Mesendoderm (in vitro differentiated cells): ENCODE data around the gene TUNAR.

Experiments
- DNase-seq: peaks from one replicate; pipeline ENCODE4 v3.0.0; 2013
- H2AK5ac ChIP-seq: 2 replicates; pipeline ENCODE4 v1.6.1; 2013; ENCODE audit warnings: low read length, inconsistent platforms
- H2BK120ac ChIP-seq: 2 replicates; pipeline ENCODE4 v1.6.1; 2013; ENCODE audit warnings: low read depth, mild to moderate bottlenecking, low read length, moderate library complexity, mixed read lengths
- H2BK15ac ChIP-seq: replicated peaks from 2 replicates; pipeline ENCODE4 v1.6.1; 2013; ENCODE audit warnings: low read depth, mild to moderate bottlenecking, moderate library complexity
- H2BK5ac ChIP-seq: 2 replicates; pipeline ENCODE4 v1.6.1; 2013; ENCODE audit warnings: low read length, inconsistent platforms
- H3K18ac ChIP-seq: 2 replicates; pipeline ENCODE4 v1.6.1; 2013; ENCODE audit warnings: mild to moderate bottlenecking, low read length, mixed read lengths
- H3K23ac ChIP-seq: one replicate; pipeline ENCODE4 v1.6.1; 2013; ENCODE audit warnings: low read length
- H3K27ac ChIP-seq: 2 replicates; pipeline ENCODE4 v1.5.1; 2013; ENCODE audit warnings: low read depth, mild to moderate bottlenecking, inconsistent platforms, low read length, moderate library complexity
- H3K27me3 ChIP-seq: 2 replicates; pipeline ENCODE4 v1.6.1; 2013; ENCODE audit warnings: low read length, control low read depth, mild to moderate bottlenecking, inconsistent platforms; ENCODE audit not compliant: insufficient read depth, poor library complexity
- H3K36me3 ChIP-seq: 2 replicates; pipeline ENCODE4 v1.6.1; 2013; ENCODE audit warnings: low read length, inconsistent platforms; ENCODE audit not compliant: control insufficient read depth, insufficient read depth
- H3K4ac ChIP-seq: one replicate; pipeline ENCODE4 v1.6.1; 2013; ENCODE audit warnings: low read depth, mild to moderate bottlenecking, low read length, moderate library complexity
- H3K4me1 ChIP-seq: 2 replicates; pipeline ENCODE4 v1.6.1; 2013; ENCODE audit warnings: low read depth, low read length, inconsistent platforms; ENCODE audit not compliant: control insufficient read depth
- H3K4me2 ChIP-seq: 2 replicates; pipeline ENCODE4 v1.6.1; 2013; ENCODE audit warnings: low read length
- H3K4me3 ChIP-seq: 2 replicates; pipeline ENCODE4 v1.5.1; 2013; ENCODE audit warnings: mild to moderate bottlenecking, low read length
- H3K56ac ChIP-seq: one replicate; pipeline ENCODE4 v1.6.1; 2013; ENCODE audit warnings: low read length
- H3K79me1 ChIP-seq: 2 replicates; pipeline ENCODE4 v1.6.1; 2013; ENCODE audit warnings: low read length, inconsistent platforms
- H3K79me2 ChIP-seq: 2 replicates; pipeline ENCODE4 v1.6.1; 2013; ENCODE audit warnings: mild to moderate bottlenecking, low read length; ENCODE audit not compliant: control insufficient read depth, insufficient read depth
- H3K9ac ChIP-seq: 2 replicates; pipeline ENCODE4 v1.6.1; 2013; ENCODE audit warnings: low read length, inconsistent platforms
- H4K5ac ChIP-seq: one replicate; pipeline ENCODE4 v1.6.1; 2013; ENCODE audit warnings: low read length
- H4K8ac ChIP-seq: one replicate; pipeline ENCODE4 v1.6.1; 2013; ENCODE audit warnings: low read depth, mild to moderate bottlenecking, control low read depth, low read length, moderate library complexity
- WGBS: extraction: QIAGEN DNeasy Blood & Tissue Kit; methylation state at CpG from one replicate; pipeline ENCODE4 v1.1.7; 2013; ENCODE audit warnings: low lambda C conversion rate, missing lambda C conversion rate; ENCODE audit not compliant: insufficient coverage; ENCODE audit errors: extremely low coverage; 5-methylcytosine and 5-hydroxymethylcytosine counted together

Gene TUNAR

DNA sequence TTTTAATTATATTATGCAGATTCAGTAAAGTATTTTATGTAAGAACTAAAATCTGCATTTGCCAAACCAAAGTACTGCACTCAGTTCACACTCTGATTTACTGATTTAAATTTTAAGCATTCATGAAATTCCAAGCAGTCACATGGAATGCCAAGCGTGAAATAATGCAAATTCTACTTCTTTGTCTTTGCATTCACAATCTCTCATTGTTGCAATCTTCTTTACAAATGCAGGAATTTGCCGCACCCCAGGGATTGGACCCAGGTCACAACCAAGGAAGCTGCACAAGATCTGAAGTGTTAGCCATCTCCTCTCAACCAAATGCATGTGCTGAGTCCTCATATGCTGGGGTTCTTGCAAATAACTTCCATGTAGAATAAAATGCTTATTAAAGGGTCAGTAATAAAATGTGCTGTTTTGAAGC lies 71.9 kb downstream of the TUNAR start:
- Histone ChIP-seq H3K36me3 (no peaks in the 10 kb centered on the region), H3K4ac (no peak overlapping the region), H2BK15ac (no peak overlapping the region), H3K56ac (no peak overlapping the region), H3K79me2 (no peaks in the 10 kb centered on the region), H2BK5ac (peak overlapping the region; percentile 83), H4K5ac (no peak overlapping the region), H4K8ac (no peak overlapping the region), H2BK120ac (peak overlapping the region; percentile 75), H3K27ac (peak overlapping the region; percentile 81), H3K23ac (no peak overlapping the region), H3K4me1 (peaks cover 3% of the 10 kb centered on the region), H3K4me3 (no peak overlapping the region), H2AK5ac (no peak overlapping the region), H3K27me3 (no peaks in the 10 kb centered on the region), H3K18ac (peak overlapping the region; percentile 91), H3K79me1 (no peaks in the 10 kb centered on the region), H3K9ac (no peak overlapping the region), H3K4me2 (no peak overlapping the region)
- no CpG with 5 or more reads among the region's 2 CpGs for WGBS
- peak; percentile 99 for DNase-seq

DNA sequence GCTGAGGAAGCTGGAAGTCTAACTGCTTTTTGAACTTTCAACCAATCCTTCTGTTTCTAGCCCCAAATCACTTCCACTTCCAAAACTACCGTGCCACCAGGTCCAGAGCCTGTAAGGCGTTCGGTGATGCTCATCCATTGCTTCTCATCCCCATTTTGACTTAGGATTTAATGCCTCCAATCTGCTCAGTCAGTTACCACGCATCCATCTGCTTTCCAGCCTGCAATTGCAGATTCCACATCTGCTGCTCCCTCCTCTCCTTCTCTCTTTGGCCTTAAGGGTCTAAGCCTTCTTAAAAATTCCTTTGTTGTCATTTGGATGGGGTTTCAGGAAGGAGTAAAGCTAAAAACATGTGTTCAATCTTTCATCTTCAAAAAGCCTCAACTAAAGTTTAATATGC lies 74.7 kb downstream of the TUNAR start:
- H3K4ac ChIP-seq: peak overlapping the region; percentile 18
- peaks cover 14% of the 10 kb centered on the region for H3K4me1 ChIP-seq
- no peak overlapping the region for H2BK120ac ChIP-seq
- H3K18ac ChIP-seq: no peak overlapping the region
- no peak overlapping the region for H3K23ac ChIP-seq
- H4K5ac ChIP-seq: no peak overlapping the region
- H4K8ac ChIP-seq: no peak overlapping the region
- H3K36me3 ChIP-seq: no peaks in the 10 kb centered on the region
- no peaks in the 10 kb centered on the region for H3K79me2 ChIP-seq
- H3K56ac ChIP-seq: peak overlapping the region; percentile 50
- H3K27me3 ChIP-seq: no peaks in the 10 kb centered on the region
- H3K4me2 ChIP-seq: no peak overlapping the region
- H2BK15ac ChIP-seq: no peak overlapping the region
- H3K4me3 ChIP-seq: no peak overlapping the region
- H2AK5ac ChIP-seq: peak overlapping the region; percentile 64
- H3K79me1 ChIP-seq: no peaks in the 10 kb centered on the region
- no peak overlapping the region for H3K9ac ChIP-seq
- WGBS: no CpG with 5 or more reads among the region's 4 CpGs
- DNase-seq: no peak
- H2BK5ac ChIP-seq: no peak overlapping the region
- no peak overlapping the region for H3K27ac ChIP-seq

DNA sequence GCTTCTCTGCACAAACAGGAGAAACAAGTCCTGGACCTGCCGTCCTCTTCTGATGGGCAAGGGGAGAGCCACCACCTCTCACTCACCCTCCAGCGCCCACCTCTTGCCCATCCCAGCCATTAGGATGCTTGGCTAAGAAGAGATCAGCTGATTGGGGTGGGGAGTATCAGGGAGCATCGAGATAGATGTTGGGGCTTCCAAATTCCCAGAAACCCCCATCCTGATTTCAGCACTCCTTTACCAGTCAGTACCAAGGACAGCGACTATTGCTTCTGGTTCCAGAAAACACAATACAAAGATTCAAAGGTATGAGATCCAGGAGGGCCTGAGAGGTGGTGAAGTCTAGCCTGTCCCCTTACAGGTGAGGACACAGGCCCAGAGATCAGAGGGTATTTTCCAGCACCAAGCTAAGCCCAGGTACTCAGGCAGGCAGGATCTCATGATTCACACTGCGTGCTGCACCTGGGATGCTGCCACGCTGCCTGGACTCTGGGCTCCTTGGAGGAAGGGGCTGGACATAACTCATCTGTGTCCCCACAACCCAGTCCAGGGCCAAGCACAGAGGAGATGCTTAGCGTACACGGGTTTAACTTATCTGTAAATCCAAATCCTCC lies 76.6 kb downstream of the TUNAR start:
- Histone ChIP-seq H3K36me3 (no peaks in the 10 kb centered on the region), H3K27me3 (no peaks in the 10 kb centered on the region), H2BK5ac (peak overlapping the region; percentile 29), H2BK15ac (no peak overlapping the region), H3K56ac (no peak overlapping the region), H3K27ac (no peak overlapping the region), H4K5ac (no peak overlapping the region), H3K79me1 (no peaks in the 10 kb centered on the region), H3K9ac (no peak overlapping the region), H3K23ac (no peak overlapping the region), H3K79me2 (no peaks in the 10 kb centered on the region), H3K4me3 (no peak overlapping the region), H3K4me2 (no peak overlapping the region), H3K18ac (no peak overlapping the region), H4K8ac (no peak overlapping the region), H3K4ac (no peak overlapping the region), H2AK5ac (no peak overlapping the region), H3K4me1 (peaks cover 14% of the 10 kb centered on the region), H2BK120ac (no peak overlapping the region)
- DNase-seq: peak; percentile 73
- no CpG with 5 or more reads among the region's 8 CpGs for WGBS

DNA sequence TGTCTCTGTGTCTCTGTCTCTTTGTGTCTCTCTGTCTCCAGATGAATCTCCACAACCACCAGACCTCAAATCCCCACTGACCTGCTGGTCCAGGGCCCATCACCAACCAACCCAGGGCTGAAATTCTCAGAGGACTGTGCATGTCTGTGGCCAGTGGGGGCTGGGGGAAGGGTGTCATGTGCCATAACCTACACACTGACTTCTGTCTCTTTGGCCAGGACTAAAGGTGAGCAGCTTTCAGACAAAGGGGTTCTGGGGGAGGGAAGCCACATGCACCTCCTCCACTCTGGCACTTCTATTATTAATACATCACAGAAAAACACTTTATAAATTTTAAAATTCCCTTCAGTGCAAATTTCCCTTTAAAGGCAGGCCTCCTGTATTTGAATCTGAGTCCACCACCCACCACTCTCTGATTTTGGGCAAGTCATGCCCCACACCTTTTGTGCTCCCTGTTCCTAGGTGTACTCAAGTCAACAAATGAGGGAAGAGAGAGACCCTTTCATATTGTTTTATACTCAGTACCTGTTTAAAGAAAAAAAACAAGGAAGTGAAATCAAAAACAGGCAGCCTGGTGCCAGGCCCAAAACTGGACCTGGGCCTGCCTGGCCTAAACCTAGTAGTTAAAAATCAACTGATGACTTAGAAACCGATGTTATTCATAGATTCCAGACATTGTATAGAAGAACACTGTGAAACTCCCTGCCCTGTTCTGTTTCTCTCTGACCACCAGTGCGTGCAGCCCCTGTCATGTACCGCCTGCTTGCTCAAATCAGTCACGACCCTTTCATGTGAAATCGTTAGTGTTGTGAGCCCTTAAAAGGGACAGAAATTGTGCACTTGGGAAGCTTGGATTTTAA lies 80.2 kb downstream of the TUNAR start:
- H3K23ac ChIP-seq: no peak overlapping the region
- WGBS: no CpG with 5 or more reads among the region's 5 CpGs
- no peaks in the 10 kb centered on the region for H3K36me3 ChIP-seq

DNA sequence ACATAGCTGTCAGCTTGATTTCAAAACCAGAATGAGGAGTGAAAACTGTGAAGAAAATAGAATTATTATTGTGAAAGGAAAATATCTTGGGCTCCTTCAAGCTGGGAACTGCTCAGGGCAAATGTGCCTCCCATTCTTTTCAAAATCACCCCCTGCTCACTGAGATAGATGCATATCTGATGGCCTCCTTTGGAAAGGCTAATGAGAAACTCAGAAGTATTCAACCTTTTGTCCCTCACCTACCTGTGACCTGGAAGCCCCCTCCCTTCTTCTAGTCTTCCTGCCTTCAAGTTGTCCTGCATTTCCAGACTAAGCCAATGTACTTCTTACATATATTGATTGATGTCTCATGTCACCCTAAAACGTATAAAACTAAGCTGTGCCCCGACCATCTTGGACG lies 81.5 kb downstream of the TUNAR start:
- Histone ChIP-seq H3K4me2 (no peak overlapping the region), H3K9ac (no peak overlapping the region), H2BK120ac (peak overlapping the region; percentile 19), H3K18ac (no peak overlapping the region), H3K56ac (peak overlapping the region; percentile 70), H2AK5ac (no peak overlapping the region), H4K8ac (no peak overlapping the region), H3K79me2 (no peaks in the 10 kb centered on the region), H3K4me1 (peaks cover 19% of the 10 kb centered on the region), H3K4me3 (no peak overlapping the region), H2BK15ac (no peak overlapping the region), H4K5ac (no peak overlapping the region), H3K27ac (peak overlapping the region; percentile 64), H3K27me3 (no peaks in the 10 kb centered on the region), H3K36me3 (no peaks in the 10 kb centered on the region), H3K23ac (no peak overlapping the region), H3K4ac (peak overlapping the region; percentile 93), H2BK5ac (peak overlapping the region; percentile 99), H3K79me1 (no peaks in the 10 kb centered on the region)
- no CpG with 5 or more reads among the region's 3 CpGs for WGBS
- peak; percentile 67 for DNase-seq

More for the DNA sequence above, 80.2 kb downstream of the TUNAR start:
- Histone ChIP-seq H3K18ac (peak overlapping the region; percentile 55), H2BK15ac (no peak overlapping the region), H3K4ac (peak overlapping the region; percentile 61), H3K79me2 (no peaks in the 10 kb centered on the region), H3K4me3 (no peak overlapping the region), H3K9ac (no peak overlapping the region), H2AK5ac (peak overlapping the region; percentile 61), H3K79me1 (no peaks in the 10 kb centered on the region), H4K5ac (peak overlapping the region; percentile 77), H3K27ac (no peak overlapping the region), H3K27me3 (no peaks in the 10 kb centered on the region), H4K8ac (no peak overlapping the region), H3K4me2 (no peak overlapping the region), H2BK120ac (peak overlapping the region; percentile 46), H2BK5ac (peak overlapping the region; percentile 99), H3K56ac (peak overlapping the region; percentile 35), H3K4me1 (peaks cover 20% of the 10 kb centered on the region)
- no peak for DNase-seq
